DMS 273 (cell line): Measurements from ENCODE around the gene OLFM1.

Experiments used
- DNase-seq: peaks from one replicate; lab custom pipeline; 2025; ENCODE audit not compliant: unreplicated experiment; lab: John Stamatoyannopoulos, UW

The OLFM1 gene

DNA sequence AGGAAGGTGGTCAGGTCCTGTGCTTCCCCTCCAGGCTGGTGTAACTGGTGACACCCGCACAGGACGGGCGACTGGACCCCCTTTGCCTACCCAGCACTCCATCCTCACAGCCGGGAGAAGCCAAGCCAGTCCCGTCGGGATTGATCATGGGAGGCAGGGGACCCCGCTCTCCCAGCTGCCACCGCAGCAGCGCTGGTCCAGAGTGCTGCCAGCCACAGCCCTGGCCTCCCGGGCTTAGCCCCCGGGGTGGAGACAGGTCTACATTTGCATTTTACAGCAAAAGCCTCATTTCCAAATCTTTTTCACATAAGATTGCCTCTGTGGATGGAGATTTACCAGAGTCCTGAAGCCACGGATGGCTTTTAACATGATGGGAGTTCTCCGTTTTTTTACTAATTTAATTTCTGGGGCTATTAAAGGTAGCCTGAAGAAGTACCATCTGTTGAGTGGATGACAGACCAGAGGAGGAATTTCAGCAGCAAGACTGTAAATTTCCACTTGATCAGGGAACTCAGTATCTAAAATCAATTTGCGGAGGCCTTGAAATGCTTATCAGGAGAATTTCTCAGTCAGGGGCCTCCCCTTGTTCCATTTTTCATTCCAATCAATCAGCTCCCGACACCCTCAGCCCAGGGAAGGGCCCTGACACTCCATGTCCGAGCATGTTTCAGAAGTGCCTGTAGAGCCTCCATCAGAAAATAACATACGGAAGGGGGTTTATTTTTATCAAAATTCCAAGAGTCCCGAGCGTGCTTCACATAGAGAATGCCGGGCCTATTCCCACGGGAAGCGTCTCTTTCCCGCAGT is 80.6 kb downstream of the OLFM1 start:
- DNase-seq: peak; percentile 54

DNA sequence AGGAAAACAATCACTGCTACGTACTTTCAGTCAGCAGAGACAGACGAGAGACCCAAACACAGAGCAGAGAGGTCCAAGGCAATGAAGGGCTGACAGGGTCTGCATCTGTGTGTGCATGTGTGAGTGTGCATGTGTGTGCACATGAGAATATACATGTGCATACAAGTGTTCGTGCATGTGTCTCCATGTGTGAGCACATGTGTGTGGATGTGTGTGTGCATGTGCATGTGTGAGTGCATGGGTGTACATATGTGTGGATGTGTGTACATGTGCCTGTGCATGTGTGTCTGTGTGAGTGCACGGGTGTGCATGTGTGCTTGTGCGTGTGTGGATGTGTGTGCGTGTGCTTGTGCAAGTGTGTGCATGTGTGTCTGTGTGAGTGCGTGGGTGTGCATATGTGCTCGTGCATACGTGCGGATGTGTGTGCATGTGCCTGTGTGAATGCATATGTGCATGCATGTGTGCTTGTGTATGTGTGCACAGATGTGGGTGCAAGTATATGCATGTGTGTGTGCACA is 82.3 kb downstream of the OLFM1 start:
- no peak for DNase-seq

DNA sequence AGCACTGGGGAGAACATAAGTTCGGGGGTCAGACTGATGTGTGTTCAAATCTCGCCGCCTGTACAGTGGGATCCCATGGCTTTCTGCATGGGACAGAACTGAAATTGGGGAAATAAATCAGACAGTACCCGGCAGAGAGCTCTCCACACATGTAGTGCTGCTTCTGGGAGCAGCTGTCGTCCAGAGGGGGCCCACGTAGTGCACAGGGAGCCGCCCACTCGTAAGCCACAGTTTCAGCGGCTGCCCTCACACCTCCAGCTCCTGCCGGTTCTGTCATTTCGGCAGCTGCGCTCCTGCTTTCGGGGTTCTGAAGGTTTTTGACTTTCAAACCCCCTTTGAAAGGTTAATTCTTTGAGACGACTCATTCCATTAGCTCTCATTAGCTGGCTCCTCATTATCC is 83.1 kb downstream of the OLFM1 start:
- no peak for DNase-seq
